Endothelial cell of umbilical vein (primary cell): ENCODE results near the gene PPM1F. TPM values are rescaled to one million over a fixed set of nuclear protein-coding genes. Genes with fewer than 3 reads are reported as not detected.

ENCODE experiments used
- BruUV-seq: library from RNA; stranded (reverse); fragments of 400-500 nt; replicated peaks from 2 replicates; lab custom pipeline; 2021; lab: Mats Ljungman, UMichigan
- CTCF ChIA-PET: fragments of 300-600, 350-600 bp; sonication (Branson Sonifier 250); formaldehyde crosslinking; loops from one replicate; lab custom pipeline; 2021; ENCODE audit warnings: antibody characterized with exemption, inconsistent platforms; lab: Charles Lee
- POLR2A ChIA-PET: fragments of 300-600, 350-600 bp; sonication (Branson Sonifier 250); formaldehyde crosslinking; loops from one replicate; lab custom pipeline; 2021; ENCODE audit warnings: antibody characterized with exemption, inconsistent platforms; lab: Charles Lee
- DNase-seq: peaks from one replicate; pipeline ENCODE4 v3.0.0-alpha.2; 2011; ENCODE audit warnings: low read depth, low spot score
- FAIRE-seq: peaks from 2 replicates; lab custom pipeline; 2011; peaks lifted over from hg19 to GRCh38; lab: Jason Lieb, UNC
- H2AFZ ChIP-seq: 2 replicates; pipeline ENCODE4 v1.6.0; 2012; ENCODE audit warnings: low read depth, low read length, control low read depth, inconsistent platforms
- H3K27ac ChIP-seq: 2 replicates; pipeline ENCODE4 v1.5.1; 2011; ENCODE audit warnings: low read depth, mild to moderate bottlenecking, control low read depth, low read length, moderate library complexity; ENCODE audit not compliant: insufficient read depth
- H3K27me3 ChIP-seq, 2 experiments: 2 replicates each; pipeline versions ENCODE4 v1.6.0 to v1.6.1; 2011; ENCODE audit warnings: low read length in 2 of 2, mixed read lengths in 1 of 2; ENCODE audit not compliant: control insufficient read depth in 2 of 2, insufficient read depth in 2 of 2
- H3K36me3 ChIP-seq, 2 experiments: 2 replicates in 1 of 2; 3 replicates in 1 of 2; pipeline ENCODE4 v1.5.1; 2011; ENCODE audit warnings: low read length in 2 of 2, mild to moderate bottlenecking in 1 of 2, moderate library complexity in 1 of 2; ENCODE audit not compliant: control insufficient read depth in 2 of 2, insufficient read depth in 2 of 2; ENCODE audit errors: extremely low read depth in 1 of 2
- H3K4me1 ChIP-seq: 3 replicates; pipeline ENCODE4 v1.5.1; 2011; ENCODE audit warnings: mild to moderate bottlenecking, low read length; ENCODE audit not compliant: control insufficient read depth, insufficient read depth; ENCODE audit errors: extremely low read depth
- H3K4me2 ChIP-seq: 2 replicates; pipeline ENCODE4 v1.6.1; 2011; ENCODE audit warnings: low read length, control low read depth, mixed read lengths; ENCODE audit not compliant: insufficient read depth
- H3K4me3 ChIP-seq, 3 experiments: fragments of 200-600 bp in 1 of 3; sonication (generic), shearing (Covaris generic) in 1 of 3; replicated peaks in 1 of 3; 2 replicates each; pipeline ENCODE4 v1.5.1; 2011 to 2016; ENCODE audit warnings: control low read depth in 3 of 3, low read length in 3 of 3, mild to moderate bottlenecking in 2 of 3, inconsistent platforms in 1 of 3, low read depth in 1 of 3, moderate library complexity in 1 of 3; ENCODE audit not compliant: insufficient read depth in 1 of 3
- H3K79me2 ChIP-seq: 2 replicates; pipeline ENCODE4 v1.6.0; 2012; ENCODE audit warnings: low read length, inconsistent platforms; ENCODE audit not compliant: control insufficient read depth, insufficient read depth
- H3K9ac ChIP-seq: replicated peaks from 2 replicates; pipeline ENCODE3; 2011; ENCODE audit warnings: low read length, control low read depth; ENCODE audit not compliant: insufficient read depth; ENCODE audit errors: extremely low read depth
- H3K9me1 ChIP-seq: replicated peaks from 3 replicates; pipeline ENCODE4 v1.6.0; 2011; ENCODE audit warnings: mild to moderate bottlenecking, low read length; ENCODE audit not compliant: control insufficient read depth, insufficient read depth; ENCODE audit errors: extremely low read depth
- H3K9me3 ChIP-seq: replicated peaks from 2 replicates; pipeline ENCODE4 v1.5.1; 2012; ENCODE audit warnings: low read length, inconsistent platforms; ENCODE audit not compliant: control insufficient read depth, insufficient read depth
- H4K20me1 ChIP-seq: replicated peaks from 2 replicates; pipeline ENCODE3; 2011; ENCODE audit warnings: mild to moderate bottlenecking, low read length; ENCODE audit not compliant: control insufficient read depth, insufficient read depth; ENCODE audit errors: extremely low read depth
- FOS ChIP-seq: IDR thresholded peaks from 2 replicates; pipeline ENCODE4 v1.6.1; 2011; ENCODE audit warnings: mild to moderate bottlenecking, low read length, moderate library complexity, borderline replicate concordance; ENCODE audit not compliant: insufficient read depth
- GATA2 ChIP-seq: IDR thresholded peaks from 2 replicates; pipeline ENCODE4 v1.7.0; 2011; ENCODE audit warnings: low read depth, mild to moderate bottlenecking, moderate library complexity, mixed read lengths, low read length; ENCODE audit not compliant: insufficient read length, insufficient read depth
- POLR2A ChIP-seq: IDR thresholded peaks from 2 replicates; pipeline ENCODE4 v1.6.1; 2012; ENCODE audit warnings: low read depth, mild to moderate bottlenecking, control low read depth, low read length
- POLR2AphosphoS5 ChIP-seq: IDR thresholded peaks from 2 replicates; pipeline ENCODE4 v1.6.1; 2012; ENCODE audit warnings: low read depth, mild to moderate bottlenecking, control low read depth, low read length, moderate library complexity; ENCODE audit not compliant: insufficient read depth
- dilution Hi-C: fragments of 300-500 bp; cut with MboI; formaldehyde crosslinking; loops from one replicate; pipeline ENCODE4 v1.15.0; 2019; ENCODE audit warnings: low sequenced_read_pairs; ENCODE audit not compliant: extremely low pct_ligation_motif_present
- intact Hi-C: fragments of 100-400 bp; cut with micrococcal nuclease; formaldehyde crosslinking; loops from one replicate; pipeline ENCODE4 v1.10.0; 2022
- polyA plus RNA-seq, 4 experiments: library from polyadenylated mRNA; depleted of rRNA in 3 of 4; stranded (reverse) in 3 of 4; unstranded in 1 of 4; fragments of >200 nt; gene quantifications; 2 replicates each; pipeline versions ENCODE4 v1.2.1 to v1.2.3, GENCODE V29; 2011 to 2012; ENCODE audit warnings: missing spikeins in 1 of 4
- total RNA-seq: library from RNA; stranded (reverse); gene quantifications from 2 replicates; pipeline ENCODE4 v1.2.3, GENCODE V29; 2021

PPM1F gene
- total and polyA plus RNA-seq, 2 donors (not counting 3 experiments of a cell fraction or from before 2014, with no cell fraction given): 107 to 178 TPM

- BruUV-seq: TSS peak; percentile 24
- Histone ChIP-seq H3K4me2 (no peak overlapping the region), H3K4me1 (no peaks in the 10 kb centered on the region), H4K20me1 (peaks cover 3% of the 10 kb centered on the region), H3K9me3 (no peaks in the 10 kb centered on the region), H3K27ac (no peak overlapping the region), H3K4me3 (no peak overlapping the region), H3K79me2 (no peaks in the 10 kb centered on the region), H2AFZ (no peak overlapping the region), H3K9me1 (no peaks in the 10 kb centered on the region), H3K36me3 (peaks cover 9 to 22% of the 10 kb centered on the region in 2 experiments), H3K9ac (no peak overlapping the region), H3K27me3 (no peaks in the 10 kb centered on the region)
- intact Hi-C loops (no loop called here), dilution Hi-C loops (no loop called here)
- no peak for FAIRE-seq
- CTCF ChIA-PET: no interaction called here
- TF ChIP-seq POLR2AphosphoS5 (no peak), POLR2A (no peak), FOS (no peak)
- no peak for DNase-seq
- POLR2A ChIA-PET: no interaction called here
These were observed 32.9 kb downstream of the PPM1F start for GRCh38 chr22:21919526-21920307.

- POLR2A ChIA-PET: no interaction called here
- no peak for TF ChIP-seq GATA2
- peak; percentile 17 for TF ChIP-seq POLR2AphosphoS5
- no peak for TF ChIP-seq POLR2A
These were observed 34.0 kb downstream of the PPM1F start for GRCh38 chr22:21918466-21919185.

More at GRCh38 chr22:21918466-21919185, 34.0 kb downstream of the PPM1F start:
- Histone ChIP-seq H3K9ac (no peak overlapping the region), H3K27ac (no peak overlapping the region), H3K9me1 (no peaks in the 10 kb centered on the region), H3K36me3 (peaks cover 9 to 20% of the 10 kb centered on the region in 2 experiments), H3K4me2 (no peak overlapping the region), H3K79me2 (no peaks in the 10 kb centered on the region), H3K4me1 (no peaks in the 10 kb centered on the region), H3K27me3 (no peaks in the 10 kb centered on the region), H4K20me1 (peaks cover 3% of the 10 kb centered on the region), H2AFZ (no peak overlapping the region), H3K4me3 (no peak overlapping the region), H3K9me3 (no peaks in the 10 kb centered on the region)
- DNase-seq (no peak), FAIRE-seq (no peak)
- CTCF ChIA-PET: interaction anchor here (4.1 kb wide), 1 partner anchor 143 kb away, joined by 19 read pairs; no protein-coding TSS in a partner anchor
- intact Hi-C loops: no loop called here
- BruUV-seq: no TSS peak
- dilution Hi-C loops: no loop called here
